Measurements from ENCODE around the gene HSD11B1L.
A peak's percentile ranks its signal among the peaks of the same experiment; 100 is the strongest.
"Not testable (repeated sequence)": the region's sequence is repeated elsewhere in the genome, so short reads cannot be mapped to it uniquely, and the experiment has no call there.

HSD11B1L gene

GRCh38 chr19:5688262-5688881, 7.5 kb downstream of the HSD11B1L start:
- DNase-seq: not testable (repeated sequence)

DNA sequence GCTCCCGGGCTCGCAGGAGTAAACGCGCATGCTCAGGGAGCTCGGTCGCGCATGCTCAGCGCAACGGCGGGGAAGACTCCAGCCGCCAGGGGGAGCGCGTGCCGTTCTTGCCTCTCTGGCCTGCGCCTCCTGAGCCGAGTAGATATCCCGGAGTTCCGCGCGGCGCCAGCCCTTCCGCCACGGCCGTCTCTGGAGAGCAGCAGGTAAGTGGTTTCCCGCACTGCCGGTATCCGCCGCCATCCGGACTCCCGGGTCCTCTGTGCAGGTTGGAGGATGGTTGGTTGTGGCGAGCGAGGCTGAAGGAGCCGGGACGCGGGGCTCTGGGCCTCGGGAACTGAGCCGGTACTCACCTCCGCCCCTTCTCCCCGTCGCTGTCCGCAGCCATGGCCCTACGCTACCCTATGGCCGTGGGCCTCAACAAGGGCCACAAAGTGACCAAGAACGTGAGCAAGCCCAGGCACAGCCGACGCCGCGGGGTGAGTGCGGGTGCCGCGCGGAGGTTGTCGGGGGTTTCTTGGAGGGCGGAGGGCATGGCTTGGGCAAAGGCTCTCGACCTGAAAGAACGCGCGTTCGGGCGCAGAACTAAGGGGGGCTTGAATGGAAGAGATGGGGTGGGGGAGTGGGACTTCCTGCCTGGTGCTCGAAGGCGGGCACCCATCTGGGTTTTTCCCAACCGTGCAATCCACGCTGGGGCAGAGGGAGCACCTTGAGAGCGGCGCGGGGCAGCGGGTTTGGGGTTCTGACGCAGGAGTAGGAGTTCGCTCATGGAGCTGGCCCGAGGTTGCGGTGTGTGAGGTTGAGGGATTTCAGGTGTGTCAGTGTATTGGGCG, 9.5 kb downstream of the HSD11B1L start, which contains the start of gene RPL36:
Gene RPL36, plus strand, starts transcription at position 171 of the 830 bp plus-strand sequence. Its CDS starts 213 bp downstream, at position 384.
- peak; percentile 96 for DNase-seq

DNA sequence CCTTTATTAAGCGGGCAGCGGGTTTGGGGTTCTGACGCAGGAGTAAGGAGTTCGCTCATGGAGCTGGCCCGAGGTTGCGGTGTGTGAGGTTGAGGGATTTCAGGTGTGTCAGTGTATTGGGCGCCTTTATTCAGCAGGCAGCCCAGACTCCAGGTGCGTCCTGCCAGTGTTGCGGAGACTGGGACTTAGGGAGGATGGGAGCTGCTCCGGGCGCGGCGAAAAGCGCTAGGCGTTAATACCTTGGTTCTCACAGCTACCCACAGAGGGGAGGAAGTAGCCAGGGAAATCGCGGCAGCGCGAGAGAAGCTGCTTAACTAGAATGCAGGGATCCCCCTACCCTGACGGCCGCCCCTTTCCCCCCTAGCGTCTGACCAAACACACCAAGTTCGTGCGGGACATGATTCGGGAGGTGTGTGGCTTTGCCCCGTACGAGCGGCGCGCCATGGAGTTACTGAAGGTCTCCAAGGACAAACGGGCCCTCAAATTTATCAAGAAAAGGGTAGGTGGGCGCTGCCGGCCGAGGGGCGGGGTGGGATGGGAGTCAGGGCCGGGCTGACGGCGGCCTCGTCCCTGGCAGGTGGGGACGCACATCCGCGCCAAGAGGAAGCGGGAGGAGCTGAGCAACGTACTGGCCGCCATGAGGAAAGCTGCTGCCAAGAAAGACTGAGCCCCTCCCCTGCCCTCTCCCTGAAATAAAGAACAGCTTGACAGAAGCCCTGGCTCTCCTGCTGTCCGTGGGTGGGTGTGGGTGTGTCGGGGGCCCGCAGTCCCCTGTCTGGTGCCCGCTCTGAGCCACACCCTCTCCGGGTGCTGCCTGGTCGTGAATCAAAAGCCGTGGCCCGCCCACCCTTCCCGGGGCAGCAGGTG, 10.4 kb downstream of the HSD11B1L start:
- DNase-seq: peak; percentile 53

- no peak for DNase-seq
Observed at GRCh38 chr19:5691822-5692722, 11.2 kb downstream of the HSD11B1L start.

- DNase-seq: no peak
Observed at GRCh38 chr19:5692723-5693194, 11.9 kb downstream of the HSD11B1L start.

- DNase-seq: peak; percentile 33
Observed at GRCh38 chr19:5693195-5694166, 12.7 kb downstream of the HSD11B1L start.

DNA sequence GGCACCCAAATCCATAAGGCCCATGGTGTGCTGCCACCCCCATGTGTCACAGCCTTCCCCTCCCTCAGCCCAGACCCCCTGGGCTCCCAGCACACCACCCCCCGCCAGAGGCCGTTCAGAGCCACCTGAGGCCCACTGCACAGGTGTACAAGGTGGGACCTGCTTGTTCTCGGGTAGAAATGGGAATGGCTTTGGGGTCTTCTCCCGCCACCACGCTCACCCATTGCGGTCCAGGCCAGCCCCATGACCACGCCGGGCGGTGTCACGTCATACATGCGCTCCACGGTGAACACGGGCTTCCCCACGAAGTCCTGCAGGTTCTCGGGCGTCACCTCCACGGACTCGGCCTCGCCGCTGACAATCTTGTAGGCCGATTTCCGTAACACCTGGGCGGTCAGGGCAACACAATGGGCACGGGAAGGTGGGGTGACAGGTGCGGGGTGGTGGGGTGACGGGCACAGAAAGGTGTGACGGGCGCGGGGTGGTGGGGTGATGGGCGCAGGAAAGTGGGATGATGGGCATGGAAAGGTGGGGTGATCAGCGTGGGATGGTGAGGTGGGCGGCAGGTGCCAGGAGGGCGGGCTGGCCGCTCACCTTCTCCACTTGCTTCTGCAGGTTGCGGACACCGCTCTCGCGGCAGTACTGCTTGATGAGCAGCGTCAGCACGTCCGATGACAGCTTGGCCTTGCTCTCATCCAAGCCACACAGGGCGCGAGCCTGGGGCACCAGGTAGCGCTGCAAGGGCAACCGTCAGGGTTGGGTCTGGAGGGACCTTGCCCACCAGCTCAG, 13.5 kb downstream of the HSD11B1L start:
- no peak for DNase-seq

DNA sequence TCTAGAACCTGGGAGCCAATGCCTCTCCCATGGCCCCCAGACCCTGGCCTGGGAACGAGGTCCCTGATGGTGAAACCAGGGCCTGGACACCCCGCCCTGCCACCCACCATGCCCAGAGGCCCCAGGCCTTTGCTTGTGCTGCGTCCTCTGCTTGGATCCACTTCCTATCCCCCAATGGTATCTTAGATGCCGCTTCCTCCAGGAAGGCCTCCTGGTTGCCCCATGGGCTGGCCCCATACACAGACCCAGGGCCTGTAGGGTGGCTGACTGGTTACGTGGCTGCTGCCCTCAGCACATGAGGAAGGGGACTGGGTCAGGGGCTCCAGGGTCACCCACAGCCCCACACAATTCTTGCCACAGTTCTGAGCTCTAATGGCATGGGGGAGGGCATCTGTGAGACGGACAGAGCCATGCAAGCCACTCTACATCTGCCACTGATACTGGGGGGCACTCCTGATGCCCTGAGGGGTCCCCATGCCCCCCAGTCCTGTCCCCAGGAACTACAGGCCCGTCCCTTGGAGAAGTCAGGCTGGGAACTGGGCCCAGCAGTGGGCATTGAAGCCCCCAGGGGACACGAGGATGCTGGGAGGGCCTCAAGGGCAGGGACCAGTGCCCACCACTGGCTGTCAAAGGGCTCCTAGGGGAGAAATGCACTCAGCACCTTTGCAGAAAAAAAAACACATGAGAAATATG, 14.3 kb downstream of the HSD11B1L start:
- no peak for DNase-seq

DNA sequence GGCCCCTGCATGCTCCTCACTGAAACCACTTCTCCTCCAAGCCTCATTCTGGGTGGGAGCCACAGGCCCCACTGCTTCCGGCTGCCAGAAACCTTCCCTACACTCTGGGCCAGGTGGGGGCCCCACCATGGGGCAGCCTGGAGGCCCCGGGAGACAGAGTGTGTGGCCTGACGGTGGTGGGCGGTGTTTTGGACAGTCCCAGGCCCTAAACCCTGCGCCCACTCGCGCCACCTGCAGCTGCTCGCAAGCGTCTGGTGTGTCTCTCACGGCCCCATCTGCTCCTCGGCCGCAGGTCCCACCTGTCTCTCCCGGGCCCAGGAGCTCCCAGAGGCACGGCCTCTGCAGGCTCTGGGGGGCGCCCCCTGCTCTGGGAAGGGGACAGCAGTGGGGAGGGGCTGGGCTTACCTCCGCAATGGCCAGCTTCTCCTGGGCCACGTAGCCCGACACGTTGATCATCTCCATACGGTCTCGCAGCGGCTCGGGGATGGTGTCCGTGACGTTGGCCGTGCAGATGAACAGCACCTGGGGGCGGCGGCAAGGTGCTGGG, 14.9 kb downstream of the HSD11B1L start:
- peak; percentile 42 for DNase-seq

GRCh38 chr19:5696196-5697021, 15.6 kb downstream of the HSD11B1L start:
- DNase-seq: no peak

DNA sequence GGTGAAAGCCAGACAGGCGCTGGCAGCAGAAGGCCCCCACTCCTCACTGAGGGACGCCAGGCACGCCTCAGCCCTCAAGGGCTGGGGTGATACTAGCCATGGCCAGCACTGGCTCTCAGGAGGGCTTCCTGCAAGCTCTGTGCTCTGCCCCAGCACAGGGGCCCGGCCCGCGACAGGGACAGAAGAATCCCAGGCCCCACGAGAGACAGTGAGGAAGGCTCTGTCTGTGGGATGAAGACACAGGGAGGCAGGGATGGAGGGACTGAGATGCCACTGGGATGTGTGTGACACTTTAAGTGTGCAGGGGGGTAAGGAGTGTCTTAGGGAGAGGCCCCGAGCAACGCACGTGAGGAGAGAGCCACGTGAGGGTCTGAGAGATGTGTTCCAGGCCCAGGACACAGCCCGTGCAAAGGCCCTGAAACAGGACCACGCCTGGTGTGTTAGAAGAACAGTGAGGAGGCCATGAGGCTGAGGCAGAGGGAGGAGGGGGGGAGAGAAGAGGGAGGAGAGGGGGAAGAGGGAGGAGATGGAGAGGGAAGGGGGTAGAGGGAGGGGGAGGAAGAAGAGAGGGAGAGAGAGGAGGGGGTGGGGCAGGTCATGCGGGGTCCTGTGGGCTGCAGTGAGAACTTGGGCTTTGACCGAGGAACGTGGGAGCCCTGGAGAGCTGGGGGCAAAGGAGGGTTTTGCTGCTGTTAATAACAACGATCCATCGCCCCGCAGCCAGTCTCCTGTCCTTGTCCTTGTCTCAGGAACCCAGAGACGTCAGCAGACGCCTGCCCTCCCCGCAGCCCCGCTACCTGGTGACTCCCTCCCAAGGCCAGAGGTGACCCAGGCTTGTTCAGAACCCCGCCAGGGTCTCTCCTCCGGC, 16.4 kb downstream of the HSD11B1L start:
- peak; percentile 33 for DNase-seq

DNA sequence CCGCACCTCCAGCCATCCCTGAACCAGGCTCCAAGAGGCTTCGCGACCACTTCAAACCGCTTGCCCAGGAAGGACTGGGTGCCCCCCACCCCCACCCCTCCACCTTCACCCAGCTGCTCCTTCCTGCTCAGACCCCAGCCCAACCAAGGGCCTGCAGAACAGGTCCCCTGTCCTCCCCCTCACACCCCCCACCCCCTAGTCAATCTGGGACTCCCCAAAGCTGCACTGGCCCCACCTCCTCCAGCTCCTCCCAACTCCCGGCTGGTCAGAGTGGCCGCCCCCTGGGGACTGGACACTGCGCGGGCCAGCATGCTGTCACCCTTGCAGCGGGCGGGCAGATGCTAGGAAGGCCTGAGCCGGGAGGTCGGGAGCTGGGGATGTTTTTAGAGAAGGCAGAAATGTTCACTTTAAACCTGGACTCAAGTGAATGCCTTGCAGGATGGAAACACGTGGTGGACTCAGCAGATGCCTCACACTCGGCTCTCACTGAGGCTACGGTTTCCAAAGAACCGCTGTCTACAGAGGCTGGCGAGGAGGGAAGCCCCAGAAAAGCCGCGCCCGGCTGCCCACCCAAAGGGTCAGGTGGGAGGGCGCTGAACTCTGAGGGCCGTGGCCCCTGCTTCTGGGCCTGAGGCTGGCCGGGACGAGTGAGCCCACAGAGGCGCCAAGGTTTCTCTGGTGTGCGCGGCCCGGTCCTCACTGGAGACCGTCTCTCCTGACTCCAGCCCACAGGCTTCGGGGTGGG, 17.2 kb downstream of the HSD11B1L start:
- no peak for DNase-seq

GRCh38 chr19:5698635-5699422, 18.0 kb downstream of the HSD11B1L start:
- no peak for DNase-seq

DNA sequence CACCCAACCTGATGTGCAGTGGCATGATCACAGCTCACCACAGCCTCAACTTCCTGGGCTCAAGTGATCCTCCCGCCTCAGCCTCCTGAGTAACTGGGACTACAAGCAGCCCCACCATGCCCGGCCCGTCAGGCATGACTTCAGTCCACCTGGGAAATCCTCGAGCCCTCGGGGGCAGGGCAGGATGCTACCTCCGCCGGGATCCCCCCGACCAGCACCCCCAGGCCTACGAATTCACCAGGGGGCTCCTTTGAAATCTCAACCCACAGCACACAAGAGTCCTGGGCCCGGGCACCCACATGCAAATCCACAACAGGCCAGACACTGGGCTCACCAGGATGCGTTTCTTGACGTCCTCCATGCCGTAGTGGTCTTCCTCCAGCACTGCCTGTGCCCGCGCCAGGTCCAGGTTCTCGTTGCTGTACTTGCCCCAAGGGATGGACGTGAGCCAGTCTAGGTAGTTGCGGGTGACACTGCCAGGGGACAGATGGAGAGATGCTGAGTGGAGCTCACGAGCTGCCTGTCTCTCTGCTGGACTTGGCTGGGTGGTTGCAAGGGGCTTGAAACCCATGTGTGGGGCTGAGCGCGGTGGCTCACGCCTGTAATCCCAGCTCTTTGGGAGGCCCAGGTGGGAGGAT, 19.7 kb downstream of the HSD11B1L start:
- DNase-seq: no peak

GRCh38 chr19:5702053-5702410, 21.2 kb downstream of the HSD11B1L start:
- not testable (repeated sequence) for DNase-seq

All from NCI-H82 (cell line).